Mammary epithelial cell (primary cell): ENCODE data around the gene FRMD5.

ENCODE experiments used
- EZH2 ChIP-seq: IDR thresholded peaks from 2 replicates; pipeline ENCODE4 v1.6.1; 2012; ENCODE audit warnings: low read length, inconsistent platforms, borderline replicate concordance
- TF ChIP-seq, protein P1 (sequence below), 2 donors: IDR thresholded peaks in 1 of 2; conservative IDR thresholded peaks in 1 of 2; 2 replicates each; pipeline ENCODE4 v1.5.1; 2011 to 2012; ENCODE audit warnings: inconsistent platforms in 2 of 2, low read length in 2 of 2, mild to moderate bottlenecking in 2 of 2, control low read depth in 1 of 2, low read depth in 1 of 2; ENCODE audit not compliant: insufficient read depth in 1 of 2; ENCODE audit errors: extremely low read depth in 1 of 2

DNA sequence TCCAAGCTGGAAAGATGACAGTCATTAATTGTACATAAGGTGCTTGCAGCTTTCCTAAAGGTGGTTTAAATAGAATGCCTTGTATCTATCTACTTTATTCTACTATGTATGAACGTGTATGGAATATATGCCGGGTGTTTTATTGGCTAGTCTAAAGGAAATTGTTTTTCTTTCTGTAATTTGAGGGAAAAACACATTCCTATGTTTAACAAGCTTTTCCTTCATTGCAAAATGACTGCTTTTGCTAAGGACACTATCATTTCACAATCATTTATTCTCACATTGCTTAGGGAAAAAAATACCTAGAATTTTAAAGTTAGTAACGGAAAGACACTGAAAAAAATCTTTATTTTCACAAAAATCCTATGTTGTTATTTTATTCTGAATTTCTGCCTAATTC is 226.5 kb downstream of the FRMD5 start:
- TF ChIP-seq, protein P1, sequence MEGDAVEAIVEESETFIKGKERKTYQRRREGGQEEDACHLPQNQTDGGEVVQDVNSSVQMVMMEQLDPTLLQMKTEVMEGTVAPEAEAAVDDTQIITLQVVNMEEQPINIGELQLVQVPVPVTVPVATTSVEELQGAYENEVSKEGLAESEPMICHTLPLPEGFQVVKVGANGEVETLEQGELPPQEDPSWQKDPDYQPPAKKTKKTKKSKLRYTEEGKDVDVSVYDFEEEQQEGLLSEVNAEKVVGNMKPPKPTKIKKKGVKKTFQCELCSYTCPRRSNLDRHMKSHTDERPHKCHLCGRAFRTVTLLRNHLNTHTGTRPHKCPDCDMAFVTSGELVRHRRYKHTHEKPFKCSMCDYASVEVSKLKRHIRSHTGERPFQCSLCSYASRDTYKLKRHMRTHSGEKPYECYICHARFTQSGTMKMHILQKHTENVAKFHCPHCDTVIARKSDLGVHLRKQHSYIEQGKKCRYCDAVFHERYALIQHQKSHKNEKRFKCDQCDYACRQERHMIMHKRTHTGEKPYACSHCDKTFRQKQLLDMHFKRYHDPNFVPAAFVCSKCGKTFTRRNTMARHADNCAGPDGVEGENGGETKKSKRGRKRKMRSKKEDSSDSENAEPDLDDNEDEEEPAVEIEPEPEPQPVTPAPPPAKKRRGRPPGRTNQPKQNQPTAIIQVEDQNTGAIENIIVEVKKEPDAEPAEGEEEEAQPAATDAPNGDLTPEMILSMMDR (conservative IDR thresholded peaks at IDR 0.05 in 1 of 2, IDR thresholded peaks at IDR 0.05 in 1 of 2; ENCODE audit: extremely low read depth in 1 of 2, insufficient read depth in 1 of 2, low read depth in 1 of 2, low read length in 2 of 2) = no peak
- TF ChIP-seq EZH2 = no peak
